ENCODE measurements around the gene STX18.

DNA sequence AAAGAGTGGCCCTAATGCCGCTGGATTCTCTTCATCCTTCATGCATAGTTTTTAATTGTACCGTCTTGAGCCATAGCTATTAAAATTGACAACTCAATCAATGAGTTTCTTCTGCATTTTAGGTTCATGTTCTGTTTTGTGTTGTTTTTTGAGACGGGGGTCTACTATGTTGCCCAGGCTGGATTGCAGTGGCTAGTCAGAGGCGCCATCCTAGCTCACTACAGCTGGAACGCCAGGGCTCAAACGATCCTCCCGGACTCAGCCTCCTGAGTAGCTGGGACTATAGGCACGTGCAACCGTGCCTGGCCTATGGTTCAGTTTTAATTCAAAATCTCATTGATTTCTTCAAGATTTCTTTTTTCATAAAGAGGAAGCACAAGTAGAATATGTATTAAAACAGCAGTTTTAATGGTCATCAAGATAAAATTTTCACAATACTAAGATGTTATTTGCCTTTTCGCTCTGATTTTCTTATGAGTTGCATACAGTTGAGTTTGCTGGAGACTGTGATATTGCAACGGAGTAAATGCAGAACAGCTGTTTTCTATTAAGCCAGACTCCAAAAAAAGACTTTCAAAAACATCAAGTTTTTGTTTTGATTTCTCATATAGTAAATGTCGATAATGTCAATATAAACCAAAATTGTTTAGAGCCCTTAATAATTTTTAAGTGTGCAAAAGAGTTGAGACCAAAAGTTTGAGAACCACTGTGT is 1.1 kb upstream of the STX18 start:
- TF ChIP-seq, protein P1, sequence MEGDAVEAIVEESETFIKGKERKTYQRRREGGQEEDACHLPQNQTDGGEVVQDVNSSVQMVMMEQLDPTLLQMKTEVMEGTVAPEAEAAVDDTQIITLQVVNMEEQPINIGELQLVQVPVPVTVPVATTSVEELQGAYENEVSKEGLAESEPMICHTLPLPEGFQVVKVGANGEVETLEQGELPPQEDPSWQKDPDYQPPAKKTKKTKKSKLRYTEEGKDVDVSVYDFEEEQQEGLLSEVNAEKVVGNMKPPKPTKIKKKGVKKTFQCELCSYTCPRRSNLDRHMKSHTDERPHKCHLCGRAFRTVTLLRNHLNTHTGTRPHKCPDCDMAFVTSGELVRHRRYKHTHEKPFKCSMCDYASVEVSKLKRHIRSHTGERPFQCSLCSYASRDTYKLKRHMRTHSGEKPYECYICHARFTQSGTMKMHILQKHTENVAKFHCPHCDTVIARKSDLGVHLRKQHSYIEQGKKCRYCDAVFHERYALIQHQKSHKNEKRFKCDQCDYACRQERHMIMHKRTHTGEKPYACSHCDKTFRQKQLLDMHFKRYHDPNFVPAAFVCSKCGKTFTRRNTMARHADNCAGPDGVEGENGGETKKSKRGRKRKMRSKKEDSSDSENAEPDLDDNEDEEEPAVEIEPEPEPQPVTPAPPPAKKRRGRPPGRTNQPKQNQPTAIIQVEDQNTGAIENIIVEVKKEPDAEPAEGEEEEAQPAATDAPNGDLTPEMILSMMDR (IDR thresholded peaks at IDR 0.05; ENCODE audit: insufficient read depth, low read depth, low read length): no peak
- no peak for TF ChIP-seq EZH2 (IDR thresholded peaks at IDR 0.05; ENCODE audit: insufficient read depth, low read length)

Data from astrocyte (in vitro differentiated cells and primary cell).